Measurements from ENCODE around the gene IMP4. TPM values are rescaled to one million over a fixed set of nuclear protein-coding genes. Genes with fewer than 3 reads are reported as not detected.

Gene IMP4
- total and polyA plus RNA-seq, 2 donors (not counting 1 experiment from before 2014, with no cell fraction given) = 102 to 164 TPM

DNA sequence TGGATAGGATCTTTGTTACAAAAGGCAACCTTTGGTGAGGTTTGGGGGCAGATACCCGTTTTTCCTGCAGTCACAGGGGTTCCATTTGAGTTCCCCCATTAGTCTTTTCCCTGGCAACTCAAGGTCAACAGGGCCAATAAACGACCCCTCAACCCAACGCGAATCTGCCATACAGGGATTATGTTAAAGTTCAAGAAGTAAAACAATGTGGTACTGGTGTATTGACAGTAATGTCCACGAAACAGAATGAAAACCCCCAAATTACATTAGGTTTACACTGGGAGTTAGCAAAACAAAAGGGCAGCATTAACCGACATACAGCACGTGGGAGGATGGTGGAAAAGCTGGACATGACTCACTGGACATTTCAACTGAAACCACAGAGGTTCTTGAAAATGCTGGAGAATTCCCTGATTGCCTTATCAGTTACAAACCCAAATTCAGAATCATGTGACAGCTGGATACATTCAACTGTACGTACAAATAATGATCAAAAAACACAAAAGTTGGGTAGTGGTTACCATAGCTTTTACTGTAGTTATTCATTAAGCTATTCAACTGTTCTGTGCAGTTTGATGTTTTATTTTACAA is 4.9 kb upstream of the IMP4 start:
- DNase-seq = no peak
- ChIA-PET POLR2A (no interaction called here), CTCF (interaction anchor here (6.0 kb wide), 1 partner anchor 157 kb away, joined by 18 read pairs; the partner anchor contains the start of genes MZT2B and SMPD4)
- H3K36me3 ChIP-seq (replicated peaks in 1 of 2; ENCODE audit: control extremely low read depth in 1 of 2, control insufficient read depth in 1 of 2, extremely low read depth in 1 of 2, insufficient read depth in 2 of 2, low read length in 1 of 2) = peaks cover 0 to 24% of the 10 kb centered on the region in 2 experiments
- TF ChIP-seq EZH2 (IDR thresholded peaks at IDR 0.05; ENCODE audit: borderline replicate concordance, insufficient read depth, low read depth, low read length, poor library complexity, severe bottlenecking) = no peak
- no peak for TF ChIP-seq CTCF (IDR thresholded peaks at IDR 0.05)
- no peaks in the 10 kb centered on the region for H3K27me3 ChIP-seq (replicated peaks in 1 of 4; ENCODE audit: control extremely low read depth in 1 of 4, control insufficient read depth in 3 of 4, insufficient read depth in 4 of 4, low read length in 3 of 4)
- no peak overlapping the region for H3K4me3 ChIP-seq (ENCODE audit: control extremely low read depth in 1 of 5, extremely low read depth in 1 of 5, insufficient read depth in 1 of 5, low read depth in 2 of 5, low read length in 4 of 5)
- no peak overlapping the region for H3K9ac ChIP-seq (ENCODE audit: low read length)
- no peaks in the 10 kb centered on the region for H3K27me3 Mint-ChIP-seq
- H3K4me1 Mint-ChIP-seq = peaks cover 19% of the 10 kb centered on the region
- no peak overlapping the region for H2AFZ ChIP-seq (ENCODE audit: insufficient read depth, low read depth, low read length, poor library complexity, severe bottlenecking)
- no peaks in the 10 kb centered on the region for H4K20me1 ChIP-seq (ENCODE audit: control insufficient read depth, insufficient read depth, low read length, poor library complexity, severe bottlenecking)
- H3K27ac Mint-ChIP-seq = no peak overlapping the region
- intact Hi-C loops (cut with micrococcal nuclease) = no loop called here
- no peak overlapping the region for H3K27ac ChIP-seq (ENCODE audit: low read length in 2 of 2)
- H3K4me2 ChIP-seq (replicated peaks; ENCODE audit: low read depth, low read length, poor library complexity, severe bottlenecking) = no peak overlapping the region
- 92% methylated on average over 2 of the region's 8 CpGs for WGBS (ENCODE audit: insufficient coverage)
- H3K79me2 ChIP-seq (ENCODE audit: control insufficient read depth, insufficient read depth, low read length) = peaks cover under 1% of the 10 kb centered on the region
- no peak overlapping the region for H3K4me3 Mint-ChIP-seq
- ATAC-seq (ENCODE audit: low read depth) = no peak
- peaks cover 5 to 9% of the 10 kb centered on the region in 2 donors for H3K4me1 ChIP-seq (ENCODE audit: control insufficient read depth in 2 of 2, insufficient read depth in 2 of 2, low read length in 2 of 2)
- no peaks in the 10 kb centered on the region for H3K9me3 ChIP-seq (ENCODE audit: control extremely low read depth in 1 of 3, control insufficient read depth in 2 of 3, insufficient read depth in 1 of 3, low read length in 2 of 3)
- no peaks in the 10 kb centered on the region for H3K9me3 Mint-ChIP-seq (ENCODE audit: insufficient read depth)

GRCh38 chr2:130338793-130339345 is 3.8 kb upstream of the IMP4 start:
- H3K79me2 ChIP-seq (ENCODE audit: control insufficient read depth, insufficient read depth, low read length) = peaks cover 11% of the 10 kb centered on the region
- Mint-ChIP-seq H3K27me3 (no peaks in the 10 kb centered on the region), H3K9me3 (ENCODE audit: insufficient read depth) (no peaks in the 10 kb centered on the region), H3K4me1 (peaks cover 27% of the 10 kb centered on the region), H3K4me3 (no peak overlapping the region), H3K27ac (no peak overlapping the region)
- H2AFZ ChIP-seq (ENCODE audit: insufficient read depth, low read depth, low read length, poor library complexity, severe bottlenecking) = no peak overlapping the region
- H3K36me3 ChIP-seq (replicated peaks in 1 of 2; ENCODE audit: control extremely low read depth in 1 of 2, control insufficient read depth in 1 of 2, extremely low read depth in 1 of 2, insufficient read depth in 2 of 2, low read length in 1 of 2) = peaks cover 0 to 24% of the 10 kb centered on the region in 2 experiments
- H3K9ac ChIP-seq (ENCODE audit: low read length) = no peak overlapping the region
- CTCF ChIA-PET = no interaction called here
- no peaks in the 10 kb centered on the region for H3K27me3 ChIP-seq (replicated peaks in 1 of 4; ENCODE audit: control extremely low read depth in 1 of 4, control insufficient read depth in 3 of 4, insufficient read depth in 4 of 4, low read length in 3 of 4)
- H3K9me3 ChIP-seq (ENCODE audit: control extremely low read depth in 1 of 3, control insufficient read depth in 2 of 3, insufficient read depth in 1 of 3, low read length in 2 of 3) = no peaks in the 10 kb centered on the region
- peaks cover 12 to 17% of the 10 kb centered on the region in 2 donors for H3K4me1 ChIP-seq (ENCODE audit: control insufficient read depth in 2 of 2, insufficient read depth in 2 of 2, low read length in 2 of 2)
- WGBS (ENCODE audit: insufficient coverage) = 97% methylated on average over 11 of the region's 12 CpGs
- peaks cover 6% of the 10 kb centered on the region for H4K20me1 ChIP-seq (ENCODE audit: control insufficient read depth, insufficient read depth, low read length, poor library complexity, severe bottlenecking)
- no peak overlapping the region for H3K27ac ChIP-seq (ENCODE audit: low read length in 2 of 2)
- TF ChIP-seq CTCF (IDR thresholded peaks at IDR 0.05) (no peak), EZH2 (IDR thresholded peaks at IDR 0.05; ENCODE audit: borderline replicate concordance, insufficient read depth, low read depth, low read length, poor library complexity, severe bottlenecking) (no peak)
- POLR2A ChIA-PET = no interaction called here
- DNase-seq = no peak
- no peak for ATAC-seq (ENCODE audit: low read depth)
- no peak overlapping the region for H3K4me2 ChIP-seq (replicated peaks; ENCODE audit: low read depth, low read length, poor library complexity, severe bottlenecking)
- H3K4me3 ChIP-seq (ENCODE audit: control extremely low read depth in 1 of 5, extremely low read depth in 1 of 5, insufficient read depth in 1 of 5, low read depth in 2 of 5, low read length in 4 of 5) = no peak overlapping the region
- intact Hi-C loops (cut with micrococcal nuclease) = no loop called here

Data from B cell (primary cell).